Measurements from ENCODE around the gene MMS19. TPM values are rescaled to one million over a fixed set of nuclear protein-coding genes. Genes with fewer than 3 reads are reported as not detected.

Gene MMS19
- total and polyA plus RNA-seq, 10 of the 15 experiments (the other 5 are each of a cell fraction or from before 2014, with no cell fraction given) = 40.2 to 112 (median 69.0) TPM

GRCh38 chr10:97425964-97426775 is 72.1 kb downstream of the MMS19 start, which contains the start of gene PGAM1:
PGAM1 (plus strand) TSS chr10:97426191; CDS start chr10:97426308, 117 bp downstream.
- peak; percentile 66 for FAIRE-seq
- peak within 1 kb of the TSS; percentile 86 for H2AFZ ChIP-seq (ENCODE audit: control insufficient read depth, low read depth, low read length)
- peaks cover 6% of the 10 kb centered on the region; the same call in 1 of the 2 replicates for H4K20me1 ChIP-seq (ENCODE audit: control insufficient read depth, insufficient read depth)
- peak; percentile 95 for DNase-seq (ENCODE audit: low read depth, low spot score)
- peak; percentile 92 for ATAC-seq
- H3K9me3 ChIP-seq (replicated peaks; ENCODE audit: control insufficient read depth, insufficient read depth, low read length) = no peaks in the 10 kb centered on the region
- ChIA-PET POLR2A (interaction anchor here (2.4 kb wide), 1 partner anchor 19 kb away, joined by 6 read pairs; no protein-coding TSS in a partner anchor), CTCF (no interaction called here), RAD21 (ENCODE audit: unreplicated experiment) (no interaction called here), SMC1A (ENCODE audit: uncharacterized antibody, unreplicated experiment) (no interaction called here)
- peak within 1 kb of the TSS; percentile 97 for H3K4me3 ChIP-seq
- under 1% methylated on average over 78 of the region's 90 CpGs for WGBS (ENCODE audit: insufficient coverage, insufficient replicate concordance, low lambda C conversion rate, missing lambda C conversion rate)
- BruUV-seq (replicated peaks) = no TSS peak
- in situ Hi-C loops (cut with MboI) (no loop called here), intact Hi-C loops (cut with micrococcal nuclease; ENCODE audit: unreplicated experiment) (loop anchor here (2.0 to 5.0 kb wide), 2 partner anchors 19 to 71 kb away; partner anchors contain the start of genes MMS19 and UBTD1)
- peaks cover 18% of the 10 kb centered on the region for H3K4me1 ChIP-seq (ENCODE audit: control insufficient read depth, insufficient read depth, low read length)
- peak within 1 kb of the TSS; percentile 89 for H3K9ac ChIP-seq (ENCODE audit: control insufficient read depth, insufficient read depth, low read length)
- H3K36me3 ChIP-seq (ENCODE audit: control insufficient read depth in 2 of 2, insufficient read depth in 2 of 2, low read length in 1 of 2) = peaks cover 4 to 16% of the 10 kb centered on the region in 2 experiments; a peak in 3 of 4 replicates
- H3K27ac ChIP-seq (ENCODE audit: control insufficient read depth, insufficient read depth) = peak within 1 kb of the TSS; percentile 95
- peak within 1 kb of the TSS; percentile 78 for H3K4me2 ChIP-seq (ENCODE audit: control insufficient read depth, insufficient read depth)
- peaks cover 55% of the 10 kb centered on the region for H3K79me2 ChIP-seq (ENCODE audit: control insufficient read depth, insufficient read depth, low read length)
- H3K27me3 ChIP-seq (replicated peaks in 1 of 2; ENCODE audit: control insufficient read depth in 2 of 2, insufficient read depth in 2 of 2, low read length in 1 of 2) = no peaks in the 10 kb centered on the region
- TF ChIP-seq RELA (IDR thresholded peaks at IDR 0.05; ENCODE audit: borderline replicate concordance, partially characterized antibody) = peak; percentile 52
- peak in 1 of 2 experiments; percentile 46; a peak in 1 of 3 replicates for TF ChIP-seq EGR1 (IDR thresholded peaks at IDR 0.05; ENCODE audit: borderline replicate concordance in 1 of 2, low read depth in 2 of 2, low read length in 2 of 2)
- TF ChIP-seq, protein P1, sequence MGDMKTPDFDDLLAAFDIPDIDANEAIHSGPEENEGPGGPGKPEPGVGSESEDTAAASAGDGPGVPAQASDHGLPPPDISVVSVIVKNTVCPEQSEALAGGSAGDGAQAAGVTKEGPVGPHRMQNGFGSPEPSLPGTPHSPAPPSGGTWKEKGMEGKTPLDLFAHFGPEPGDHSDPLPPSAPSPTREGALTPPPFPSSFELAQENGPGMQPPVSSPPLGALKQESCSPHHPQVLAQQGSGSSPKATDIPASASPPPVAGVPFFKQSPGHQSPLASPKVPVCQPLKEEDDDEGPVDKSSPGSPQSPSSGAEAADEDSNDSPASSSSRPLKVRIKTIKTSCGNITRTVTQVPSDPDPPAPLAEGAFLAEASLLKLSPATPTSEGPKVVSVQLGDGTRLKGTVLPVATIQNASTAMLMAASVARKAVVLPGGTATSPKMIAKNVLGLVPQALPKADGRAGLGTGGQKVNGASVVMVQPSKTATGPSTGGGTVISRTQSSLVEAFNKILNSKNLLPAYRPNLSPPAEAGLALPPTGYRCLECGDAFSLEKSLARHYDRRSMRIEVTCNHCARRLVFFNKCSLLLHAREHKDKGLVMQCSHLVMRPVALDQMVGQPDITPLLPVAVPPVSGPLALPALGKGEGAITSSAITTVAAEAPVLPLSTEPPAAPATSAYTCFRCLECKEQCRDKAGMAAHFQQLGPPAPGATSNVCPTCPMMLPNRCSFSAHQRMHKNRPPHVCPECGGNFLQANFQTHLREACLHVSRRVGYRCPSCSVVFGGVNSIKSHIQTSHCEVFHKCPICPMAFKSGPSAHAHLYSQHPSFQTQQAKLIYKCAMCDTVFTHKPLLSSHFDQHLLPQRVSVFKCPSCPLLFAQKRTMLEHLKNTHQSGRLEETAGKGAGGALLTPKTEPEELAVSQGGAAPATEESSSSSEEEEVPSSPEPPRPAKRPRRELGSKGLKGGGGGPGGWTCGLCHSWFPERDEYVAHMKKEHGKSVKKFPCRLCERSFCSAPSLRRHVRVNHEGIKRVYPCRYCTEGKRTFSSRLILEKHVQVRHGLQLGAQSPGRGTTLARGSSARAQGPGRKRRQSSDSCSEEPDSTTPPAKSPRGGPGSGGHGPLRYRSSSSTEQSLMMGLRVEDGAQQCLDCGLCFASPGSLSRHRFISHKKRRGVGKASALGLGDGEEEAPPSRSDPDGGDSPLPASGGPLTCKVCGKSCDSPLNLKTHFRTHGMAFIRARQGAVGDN (IDR thresholded peaks at IDR 0.05) = peak; percentile 57
- TF ChIP-seq, protein P2, sequence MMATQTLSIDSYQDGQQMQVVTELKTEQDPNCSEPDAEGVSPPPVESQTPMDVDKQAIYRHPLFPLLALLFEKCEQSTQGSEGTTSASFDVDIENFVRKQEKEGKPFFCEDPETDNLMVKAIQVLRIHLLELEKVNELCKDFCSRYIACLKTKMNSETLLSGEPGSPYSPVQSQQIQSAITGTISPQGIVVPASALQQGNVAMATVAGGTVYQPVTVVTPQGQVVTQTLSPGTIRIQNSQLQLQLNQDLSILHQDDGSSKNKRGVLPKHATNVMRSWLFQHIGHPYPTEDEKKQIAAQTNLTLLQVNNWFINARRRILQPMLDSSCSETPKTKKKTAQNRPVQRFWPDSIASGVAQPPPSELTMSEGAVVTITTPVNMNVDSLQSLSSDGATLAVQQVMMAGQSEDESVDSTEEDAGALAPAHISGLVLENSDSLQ (IDR thresholded peaks at IDR 0.05) = peak; percentile 32; the same call in 1 of the 2 replicates
- no peak for TF ChIP-seq SUZ12 (IDR thresholded peaks at IDR 0.05; ENCODE audit: unreplicated experiment)
- TF ChIP-seq SMAD1 (IDR thresholded peaks at IDR 0.05; ENCODE audit: low read depth, partially characterized antibody) = no peak
- TF ChIP-seq RAD21 (IDR thresholded peaks at IDR 0.05; ENCODE audit: insufficient read depth, low read depth, low read length) = 0 out of 2 replicates have a peak, but pooled peaks have one; percentile 1
- no peak for TF ChIP-seq MEF2B (IDR thresholded peaks at IDR 0.05; ENCODE audit: partially characterized antibody, poor library complexity, severe bottlenecking)
- TF ChIP-seq POLR2A (IDR thresholded peaks at IDR 0.05; ENCODE audit: low read depth, low read length) = peak; percentile 81
- TF ChIP-seq YY1 (IDR thresholded peaks at IDR 0.05; ENCODE audit: low read depth, low read length) = peak; percentile 85
- no peak for TF ChIP-seq ZNF217 (IDR thresholded peaks at IDR 0.05)
- peak; percentile 36; the same call in 1 of the 2 replicates for TF ChIP-seq HCFC1 (IDR thresholded peaks at IDR 0.05; ENCODE audit: low read length)
- no peak for TF ChIP-seq SPI1 (IDR thresholded peaks at IDR 0.05; ENCODE audit: borderline replicate concordance, insufficient read depth, low read depth, low read length)
- TF ChIP-seq IKZF1 (conservative IDR thresholded peaks at IDR 0.05) = peak; percentile 99
- TF ChIP-seq ZZZ3 (IDR thresholded peaks at IDR 0.05; ENCODE audit: control insufficient read depth, insufficient read length, low read depth) = no peak
- TF ChIP-seq POLR2AphosphoS5 (IDR thresholded peaks at IDR 0.05; ENCODE audit: low read length) = peak; percentile 57; the same call in 1 of the 2 replicates
- TF ChIP-seq TARDBP (IDR thresholded peaks at IDR 0.05; ENCODE audit: borderline replicate concordance) = no peak
- TF ChIP-seq STAT1 (conservative IDR thresholded peaks at IDR 0.05) = 0 out of 2 replicates have a peak, but pooled peaks have one; percentile 43
- TF ChIP-seq ZNF207 (IDR thresholded peaks at IDR 0.05; ENCODE audit: borderline replicate concordance) = peak; percentile 87
- no peak for TF ChIP-seq HDAC6 (IDR thresholded peaks at IDR 0.05; ENCODE audit: unreplicated experiment)
